GM21576 (cell line): ENCODE data around the gene GBP2.

Experiments used
- ATAC-seq: cut with Tn5 transposase; IDR thresholded peaks from one replicate; pipeline ENCODE4 v1.9.1; 2021; ENCODE audit warnings: mild to moderate bottlenecking, moderate library complexity; ENCODE audit not compliant: unreplicated experiment

Gene GBP2, protein sequence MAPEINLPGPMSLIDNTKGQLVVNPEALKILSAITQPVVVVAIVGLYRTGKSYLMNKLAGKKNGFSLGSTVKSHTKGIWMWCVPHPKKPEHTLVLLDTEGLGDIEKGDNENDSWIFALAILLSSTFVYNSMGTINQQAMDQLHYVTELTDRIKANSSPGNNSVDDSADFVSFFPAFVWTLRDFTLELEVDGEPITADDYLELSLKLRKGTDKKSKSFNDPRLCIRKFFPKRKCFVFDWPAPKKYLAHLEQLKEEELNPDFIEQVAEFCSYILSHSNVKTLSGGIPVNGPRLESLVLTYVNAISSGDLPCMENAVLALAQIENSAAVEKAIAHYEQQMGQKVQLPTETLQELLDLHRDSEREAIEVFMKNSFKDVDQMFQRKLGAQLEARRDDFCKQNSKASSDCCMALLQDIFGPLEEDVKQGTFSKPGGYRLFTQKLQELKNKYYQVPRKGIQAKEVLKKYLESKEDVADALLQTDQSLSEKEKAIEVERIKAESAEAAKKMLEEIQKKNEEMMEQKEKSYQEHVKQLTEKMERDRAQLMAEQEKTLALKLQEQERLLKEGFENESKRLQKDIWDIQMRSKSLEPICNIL

DNA sequence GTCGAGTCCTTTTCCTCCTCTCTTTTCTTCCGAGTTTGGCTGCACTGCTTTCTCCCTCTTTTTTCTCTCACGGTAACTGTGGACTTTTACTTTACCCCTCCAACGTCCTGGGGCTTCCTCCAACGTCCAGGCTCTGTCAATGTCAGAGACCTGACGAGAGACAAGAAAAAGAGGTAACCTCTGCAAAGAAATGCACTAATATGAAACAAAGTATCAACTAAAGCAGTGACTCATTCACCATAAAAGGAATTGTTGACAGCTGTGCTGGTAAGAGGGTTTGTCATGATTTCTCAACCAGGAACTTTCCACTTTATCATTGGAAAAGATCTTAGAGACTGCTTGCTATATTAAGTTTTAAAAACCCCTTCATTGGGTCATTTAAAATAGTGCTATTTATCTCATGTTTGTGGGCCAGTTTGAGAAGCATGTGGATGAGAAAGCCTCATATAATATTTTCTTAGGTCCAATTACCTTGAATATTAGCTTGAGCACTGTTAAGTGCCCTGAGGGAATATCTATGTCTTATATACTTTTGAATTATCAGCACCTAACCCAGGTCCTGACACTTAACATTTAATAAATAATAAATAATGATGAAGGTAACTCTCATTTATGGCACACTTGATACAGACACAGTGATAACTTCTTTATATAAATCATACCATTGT lies at the start of gene GBP2:
Gene GBP2, minus strand, starts transcription at position 202 of the 668 bp plus-strand sequence. CDS start 4,148 bp downstream, outside the sequence.
- peak; percentile 87 for ATAC-seq

DNA sequence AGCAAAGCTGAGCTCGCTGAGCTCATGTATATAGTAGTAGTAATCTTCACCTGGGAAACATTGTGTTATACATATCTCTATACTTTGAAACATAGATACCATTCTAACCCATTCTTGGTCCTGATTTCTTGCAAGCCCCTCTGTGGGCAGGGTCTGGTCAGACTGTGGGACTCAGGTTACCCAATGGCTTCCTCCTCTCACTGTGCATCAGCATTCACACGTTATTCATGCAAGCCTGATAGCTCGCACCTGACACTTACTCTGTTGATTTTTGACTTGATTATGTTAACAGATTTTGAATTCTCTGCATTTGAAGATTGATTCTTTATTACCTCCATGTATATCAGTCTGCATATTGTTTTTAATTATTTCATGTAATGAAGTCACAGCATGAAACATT lies 48.6 kb upstream of the GBP2 start:
- ATAC-seq, result no peak

DNA sequence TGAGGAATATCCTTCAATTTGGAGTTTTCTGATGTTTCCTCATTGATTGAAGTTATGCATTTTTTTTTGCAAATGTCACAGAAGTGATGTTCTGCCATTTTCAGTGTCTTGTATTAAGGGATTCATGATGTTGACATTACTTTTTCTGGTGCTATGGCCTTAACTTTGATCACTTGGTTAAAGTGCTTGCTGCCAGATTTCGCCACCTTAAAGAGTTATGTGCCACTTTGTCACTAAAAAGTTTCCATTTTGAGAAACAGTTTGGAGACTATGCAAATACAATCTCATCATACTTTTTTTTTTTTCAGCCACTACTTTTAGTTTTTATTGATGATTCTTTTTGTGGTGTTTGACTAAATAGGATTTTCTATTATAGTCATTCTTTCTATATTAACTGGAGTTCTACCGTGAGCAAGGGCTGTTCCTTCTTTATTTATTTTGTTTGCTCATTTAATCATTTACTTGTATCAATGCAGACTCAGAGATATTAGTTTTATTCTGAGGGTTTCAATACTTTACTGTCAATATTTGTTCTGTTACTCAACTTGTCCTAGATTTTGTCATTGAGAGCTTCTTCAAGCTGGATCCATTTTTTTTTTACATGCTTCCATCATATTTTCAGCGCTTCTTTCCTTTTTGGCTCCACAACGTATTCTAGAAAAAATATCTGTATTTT lies 46.7 kb upstream of the GBP2 start:
- no peak for ATAC-seq

DNA sequence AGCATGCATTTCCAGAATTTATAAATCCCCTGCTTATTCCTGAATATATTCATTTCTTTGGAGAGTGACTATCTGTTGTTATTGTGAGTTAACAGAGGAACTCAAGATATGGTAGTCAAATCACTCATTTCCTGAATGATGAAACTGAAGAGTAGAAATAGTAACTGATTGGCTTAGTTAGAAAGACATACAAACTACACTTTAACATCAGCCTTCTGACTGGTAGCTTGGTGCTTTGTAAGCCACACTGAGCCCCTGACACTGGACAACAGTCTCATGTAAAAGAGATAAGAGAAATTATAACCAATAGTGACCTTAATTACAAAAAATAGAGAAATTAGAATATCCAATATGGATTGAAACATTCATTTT lies 45.1 kb upstream of the GBP2 start:
- ATAC-seq, result no peak

DNA sequence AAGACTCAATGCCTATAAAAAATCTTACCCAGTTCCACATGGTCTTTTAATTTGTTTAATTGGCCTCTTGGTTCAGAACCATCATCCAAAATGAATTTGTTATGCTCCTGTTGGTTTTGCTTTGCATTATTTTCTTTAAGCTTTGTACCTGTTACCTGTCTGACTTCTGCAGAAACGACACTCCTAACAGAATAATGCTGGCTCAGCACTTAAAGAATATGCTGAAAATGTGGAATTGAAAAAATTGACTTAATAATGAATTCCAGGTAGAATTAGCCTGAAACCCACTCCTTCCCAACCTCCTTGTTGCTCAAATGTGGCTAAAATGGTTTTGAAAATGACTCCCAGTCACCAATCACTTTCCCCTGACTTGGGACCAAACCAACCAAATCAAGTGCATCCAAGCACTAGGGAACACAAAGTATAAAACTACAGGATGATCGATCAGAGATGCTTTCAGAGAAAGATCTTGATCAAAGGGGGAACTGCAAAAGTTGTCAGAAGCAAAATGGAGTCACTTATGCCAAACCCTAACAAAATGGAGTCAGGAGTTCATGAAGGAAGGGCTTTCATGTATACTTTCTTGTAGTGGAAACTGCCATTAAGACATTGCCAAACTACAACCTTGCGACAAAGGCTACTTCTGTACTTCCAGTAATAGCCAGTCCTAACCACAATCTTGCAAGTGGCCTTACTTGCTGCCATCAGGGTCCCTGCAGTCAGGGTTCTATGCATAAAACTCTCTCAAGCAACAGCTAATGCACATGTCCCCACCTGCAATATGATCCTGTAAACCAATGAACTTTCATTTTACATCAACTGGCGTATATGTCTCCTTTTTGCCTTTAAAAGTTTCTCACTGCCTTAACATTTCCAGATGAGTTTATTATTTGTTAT lies 44.5 kb upstream of the GBP2 start:
- ATAC-seq, result no peak

DNA sequence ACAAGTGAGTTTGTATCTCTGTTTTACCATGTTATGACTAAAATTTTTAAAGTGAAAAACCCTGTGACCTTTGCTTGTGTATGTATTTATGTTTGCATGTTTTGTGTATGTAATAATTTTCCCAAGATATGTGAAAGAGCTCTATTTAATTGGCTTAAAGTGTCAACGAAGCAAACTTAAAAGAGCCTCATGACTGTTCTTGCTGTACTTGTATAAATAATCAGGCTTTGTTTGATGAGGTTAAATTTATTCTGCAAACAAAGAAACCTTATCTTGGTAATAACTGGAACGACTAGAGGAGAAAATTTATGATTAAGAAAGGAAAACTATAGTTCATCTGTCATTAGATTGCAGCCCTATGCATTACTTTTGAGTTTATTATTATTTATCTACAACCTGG lies 43.3 kb upstream of the GBP2 start:
- no peak for ATAC-seq

DNA sequence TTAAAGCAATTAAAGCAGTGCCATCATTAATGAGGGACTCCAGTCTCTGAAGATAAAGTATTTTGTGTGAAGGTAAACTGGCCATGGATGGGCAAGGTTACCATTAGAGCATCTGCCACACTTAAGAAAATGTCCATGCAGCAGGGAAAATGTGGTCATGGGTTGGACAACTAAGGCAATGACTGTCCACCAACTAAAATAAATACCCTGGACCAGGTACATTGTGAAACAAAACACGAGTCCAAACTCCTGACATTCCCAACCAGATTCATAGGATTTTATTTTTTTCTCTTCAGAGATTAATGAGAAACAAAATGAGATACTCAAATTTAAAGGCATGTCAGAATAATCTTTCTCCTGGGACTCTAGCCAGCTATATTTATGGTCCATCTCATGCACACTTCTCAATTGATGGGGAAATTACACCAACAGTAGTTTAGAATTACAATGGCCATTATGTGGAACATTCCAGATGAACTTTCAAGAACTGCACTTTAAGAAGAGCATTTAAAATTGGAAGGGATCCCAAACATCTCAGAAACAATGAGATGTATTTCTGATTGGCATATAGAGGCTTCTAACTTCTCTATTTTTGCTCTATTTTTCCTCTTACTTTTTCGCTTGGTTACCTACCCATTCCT lies 41.8 kb upstream of the GBP2 start:
- ATAC-seq, result no peak

DNA sequence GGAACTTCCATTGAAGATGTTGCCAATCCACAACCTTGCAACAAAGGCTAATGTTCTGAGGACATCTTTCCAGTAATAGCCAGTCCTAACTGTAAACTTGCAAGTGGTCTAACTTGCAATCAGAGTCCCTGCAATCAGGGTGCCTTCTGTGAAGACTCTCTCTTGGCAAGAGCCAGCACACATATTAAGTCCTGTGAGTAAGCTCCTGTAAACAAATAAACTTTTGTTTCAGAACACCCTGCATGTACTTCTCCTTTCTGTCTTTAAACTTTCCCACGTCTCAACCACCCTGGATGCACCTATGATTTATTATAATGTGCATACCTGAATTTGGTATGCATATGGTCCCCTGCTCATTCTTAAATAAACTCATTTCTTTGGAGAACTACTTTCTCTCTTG lies 40.8 kb upstream of the GBP2 start:
- no peak for ATAC-seq

DNA sequence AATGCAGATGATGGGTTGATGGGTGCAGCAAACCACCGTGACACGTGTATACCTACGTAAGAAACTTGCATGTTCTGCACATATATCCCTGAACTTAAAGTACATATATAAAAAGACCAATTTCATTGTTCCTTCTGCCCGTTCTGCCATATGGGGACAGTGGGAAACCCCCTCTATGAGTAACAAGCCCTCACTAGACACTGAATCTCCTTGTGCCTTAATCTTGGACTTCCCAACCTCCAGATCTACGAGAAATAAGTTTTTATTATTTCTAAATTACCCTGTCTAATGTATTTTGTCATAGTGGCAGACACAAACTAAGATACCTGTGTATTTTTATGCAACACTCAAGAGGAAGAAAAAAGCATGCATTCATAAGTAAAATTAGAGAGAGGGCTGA lies 39.9 kb upstream of the GBP2 start:
- no peak for ATAC-seq

DNA sequence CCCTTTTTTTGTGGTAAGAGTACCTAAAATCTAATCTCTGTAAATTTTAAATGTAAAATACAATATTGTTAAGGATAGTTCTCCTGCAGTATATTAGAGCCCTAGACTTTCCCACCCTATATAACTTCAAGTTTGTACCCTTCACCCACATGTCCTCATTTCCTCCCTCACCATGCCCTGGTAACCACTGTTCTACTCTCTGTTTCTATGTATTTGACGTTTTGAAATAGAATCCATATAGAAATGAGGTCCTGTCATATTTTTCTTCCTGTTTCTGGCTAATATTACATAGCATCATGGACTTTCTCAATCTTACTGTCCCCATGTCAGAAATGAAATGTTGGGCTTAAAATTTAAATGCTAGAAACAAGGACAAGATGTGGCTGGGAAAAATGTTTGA lies 25.1 kb upstream of the GBP2 start:
- no peak for ATAC-seq

DNA sequence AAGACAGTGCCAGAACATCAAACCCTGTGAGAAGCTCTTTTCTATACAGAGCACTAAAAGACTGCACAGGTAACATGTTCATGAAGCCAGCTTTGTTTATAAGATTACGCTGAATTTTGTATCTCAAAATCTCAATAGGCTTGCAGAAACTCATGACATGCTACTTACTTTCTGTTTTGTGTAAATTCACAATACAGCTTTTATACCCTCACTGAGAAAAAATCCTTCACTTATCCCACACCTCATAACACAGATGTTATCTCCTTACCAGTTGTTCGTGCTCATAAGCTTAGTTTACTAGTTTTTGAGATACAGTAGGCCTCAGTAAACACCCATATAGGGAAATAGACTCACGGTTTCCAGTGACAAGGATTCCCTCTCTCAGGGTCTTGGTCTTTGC lies 24.1 kb upstream of the GBP2 start:
- no peak for ATAC-seq

DNA sequence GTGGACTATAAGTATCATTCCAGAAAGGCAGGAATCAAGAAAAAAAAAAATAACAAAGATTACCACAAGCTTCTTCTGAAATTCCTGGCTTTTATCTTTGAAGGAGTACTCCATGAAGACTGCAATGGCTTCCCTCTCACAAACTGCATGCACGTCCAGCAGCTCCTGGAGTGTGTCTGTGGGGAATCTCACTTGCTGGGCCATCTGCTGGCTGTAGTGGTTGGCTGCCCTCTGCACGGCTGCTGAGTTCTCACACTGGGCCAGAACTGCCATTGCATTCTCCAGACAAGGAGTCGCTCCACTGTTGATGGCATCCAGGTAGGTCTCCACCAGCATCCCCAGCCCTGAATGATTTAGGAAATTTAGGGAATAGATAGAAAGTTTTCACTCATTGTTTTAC lies 23.3 kb upstream of the GBP2 start:
- ATAC-seq, result no peak

DNA sequence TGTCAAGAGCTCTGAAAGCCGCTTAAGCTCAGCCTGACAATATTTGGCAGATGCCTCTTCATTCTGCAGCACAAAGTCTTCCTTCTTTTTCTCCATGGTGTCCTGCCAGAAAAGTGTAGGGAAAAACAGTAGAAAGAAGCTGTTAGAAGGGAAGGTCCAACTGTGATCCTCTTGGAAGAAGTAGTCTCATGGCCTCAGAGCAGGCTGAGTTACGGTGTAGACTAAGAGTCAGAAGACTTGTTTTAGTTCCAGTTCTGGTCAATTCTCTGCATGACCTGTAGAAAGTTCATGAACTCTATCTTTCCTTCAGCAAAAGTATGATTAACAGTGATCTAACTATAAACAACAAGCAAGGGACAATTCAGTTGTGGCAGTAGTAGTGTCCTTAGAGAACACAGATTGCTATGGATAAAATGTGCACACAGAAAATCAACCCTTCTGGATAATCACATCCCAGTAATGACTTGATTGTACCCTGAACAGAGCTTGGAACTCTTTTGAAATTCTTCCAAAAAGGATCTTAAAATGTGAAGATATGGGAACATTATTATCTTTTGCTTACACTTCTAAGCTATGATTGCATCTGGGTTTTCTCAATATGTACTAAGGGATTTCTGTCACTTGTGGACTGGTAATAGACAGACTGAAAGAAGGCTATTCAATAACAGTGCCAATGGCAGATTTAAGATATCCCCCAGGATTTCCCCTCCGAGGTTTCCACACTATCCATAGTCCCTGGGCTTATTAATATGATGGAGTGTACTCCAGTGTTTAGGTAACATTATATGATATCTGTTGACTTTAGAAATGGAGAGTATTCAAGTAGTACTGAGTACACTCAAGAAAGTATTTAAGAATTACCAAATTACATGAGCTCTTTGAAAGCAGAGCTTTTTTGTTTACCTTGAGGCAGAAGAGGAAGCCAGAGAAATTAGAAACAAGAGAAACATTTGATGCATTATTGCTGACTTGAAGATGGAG lies 22.1 kb upstream of the GBP2 start:
- ATAC-seq, result no peak

DNA sequence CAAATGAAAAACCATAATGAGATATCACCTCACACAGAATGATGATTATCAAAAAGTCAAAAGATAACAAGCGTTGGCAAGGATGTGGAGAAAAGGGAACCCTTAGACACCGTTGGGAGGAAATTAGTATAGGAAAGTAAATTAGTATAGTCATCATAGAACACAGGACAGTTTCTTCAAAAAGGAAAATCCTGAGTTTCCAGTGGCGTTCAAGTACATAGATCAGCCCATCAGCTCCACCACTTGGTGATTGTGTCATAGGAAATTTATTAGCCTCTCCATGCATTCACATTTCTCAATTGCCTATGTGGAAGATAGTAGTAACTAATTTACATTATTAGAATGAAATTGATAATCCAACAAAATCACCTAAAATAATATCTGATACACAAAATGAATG lies 20.8 kb upstream of the GBP2 start:
- no peak for ATAC-seq

DNA sequence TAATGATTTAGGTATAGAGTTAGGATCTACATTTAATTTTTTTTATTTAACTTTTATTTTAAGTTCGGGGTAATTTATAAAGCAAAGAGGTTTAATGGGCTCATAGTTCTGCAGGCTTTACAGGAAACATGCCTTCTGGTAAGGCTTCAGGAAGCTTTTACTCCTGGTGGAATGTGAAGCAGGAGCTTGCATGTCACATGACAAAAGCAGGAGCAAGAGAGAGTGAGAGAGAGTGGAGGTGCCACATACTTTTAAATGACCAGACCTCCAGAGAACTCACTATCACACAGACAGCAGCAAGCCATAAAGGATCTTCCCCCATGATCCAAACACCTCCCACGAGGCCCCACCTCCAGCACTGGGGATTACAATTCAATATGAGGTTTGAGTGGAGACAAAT lies 17.6 kb upstream of the GBP2 start:
- ATAC-seq, result no peak

DNA sequence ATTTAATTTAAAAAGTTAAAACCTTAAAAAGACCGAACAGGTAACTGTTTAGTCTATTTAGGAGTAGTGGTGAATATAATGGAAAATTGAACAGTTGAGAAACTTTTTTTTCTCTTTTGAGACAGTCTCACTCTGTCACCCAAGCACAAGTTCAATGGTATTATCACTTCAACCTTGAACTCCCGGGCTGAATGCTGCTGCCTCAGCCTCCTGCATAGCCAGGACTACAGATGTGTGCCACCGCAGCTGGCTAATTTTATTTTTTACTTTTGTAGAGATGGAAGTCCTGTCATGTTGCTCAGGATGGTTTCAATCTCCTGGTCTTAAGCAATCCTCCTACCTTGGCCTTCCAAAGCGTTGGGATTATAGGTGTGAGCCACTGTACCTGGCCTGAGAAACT lies 16.2 kb upstream of the GBP2 start:
- ATAC-seq, result no peak

DNA sequence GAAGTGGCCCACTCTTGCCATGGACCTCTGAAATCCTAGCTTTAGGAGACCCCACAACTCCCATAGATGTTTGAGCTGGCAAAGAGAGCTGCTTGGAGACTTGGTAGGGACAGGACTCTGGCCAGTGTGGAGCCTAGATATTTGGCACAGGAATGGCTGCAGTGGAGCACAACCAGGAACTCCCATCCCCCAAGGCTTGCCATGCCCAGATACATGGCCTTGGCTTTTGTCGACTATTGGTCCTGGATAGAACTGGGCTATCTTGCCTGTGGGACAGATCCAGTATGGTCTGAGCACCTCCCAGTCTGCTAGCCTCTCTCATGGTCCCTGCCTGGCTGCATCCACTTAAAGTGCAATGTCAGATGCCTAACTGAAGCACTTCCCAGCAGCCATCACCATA lies 7.8 kb upstream of the GBP2 start:
- ATAC-seq, result no peak

DNA sequence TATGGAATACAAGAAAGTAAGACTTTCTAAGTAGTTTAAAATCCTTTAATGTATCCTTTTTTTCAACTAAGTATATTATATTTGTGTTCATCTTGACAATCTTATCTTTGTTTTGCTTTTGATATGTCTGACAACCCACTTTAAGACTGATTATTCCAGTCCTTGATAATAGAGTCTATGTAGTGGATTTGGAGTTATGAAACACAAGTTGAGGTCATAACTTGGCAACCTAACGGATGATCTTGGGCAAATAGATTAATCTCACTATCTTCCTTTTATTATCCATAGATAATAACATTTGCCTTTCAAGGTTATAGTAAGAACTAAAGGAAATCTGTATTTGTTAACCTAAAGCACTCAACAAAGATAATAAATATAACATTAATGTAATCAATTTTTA lies 4.8 kb upstream of the GBP2 start:
- ATAC-seq, result no peak

DNA sequence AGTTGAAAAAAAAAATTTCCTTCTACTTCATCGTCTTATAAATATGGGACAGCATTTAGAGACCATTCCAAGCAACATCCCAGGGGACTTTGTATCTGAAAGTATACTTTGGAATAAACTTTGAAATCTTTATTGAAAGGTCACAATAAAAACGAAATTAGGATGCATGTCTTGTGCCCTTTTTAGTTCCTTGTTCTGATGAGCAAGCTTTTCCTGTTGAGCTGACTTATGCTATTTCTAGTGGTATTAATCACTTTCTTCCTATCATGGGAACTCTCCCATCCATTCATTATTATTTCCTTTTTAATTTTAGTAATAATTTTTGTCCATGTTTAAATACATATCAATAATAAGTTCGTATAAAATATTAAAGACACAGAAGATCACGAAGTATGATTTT lies 4.0 kb upstream of the GBP2 start:
- ATAC-seq, result no peak
